ENCODE data around the gene TASL.

- TF ChIP-seq POLR2A (IDR thresholded peaks at IDR 0.05): no peak
- TF ChIP-seq CTCF (IDR thresholded peaks at IDR 0.05): no peak
Measured at GRCh38 chrX:30592831-30593230, 15.3 kb upstream of the TASL start.
